WERI-Rb-1 (cell line): ENCODE data around the gene DIPK1B.

Experiments used
- DNase-seq: peaks from one replicate; pipeline ENCODE4 v3.0.0-alpha.2; 2020
- H3K27ac ChIP-seq: fragments of 250-450 bp; sonication (Bioruptor Pico); 2 replicates; pipeline ENCODE4 v1.5.1; 2020; ENCODE audit warnings: mild to moderate bottlenecking, moderate library complexity
- H3K27me3 ChIP-seq: fragments of 250-450 bp; sonication (Bioruptor Pico); 2 replicates; pipeline ENCODE4 v1.5.1; 2021; ENCODE audit warnings: mild to moderate bottlenecking, low read depth, moderate library complexity; ENCODE audit not compliant: insufficient read depth, severe bottlenecking
- H3K36me3 ChIP-seq: fragments of 250-450 bp; sonication (Bioruptor Pico); 2 replicates; pipeline ENCODE4 v1.5.1; 2020; ENCODE audit warnings: mild to moderate bottlenecking, moderate library complexity
- H3K4me3 ChIP-seq: 2 replicates; pipeline ENCODE4 v1.5.1; 2011; ENCODE audit warnings: low read depth, mild to moderate bottlenecking, control low read depth, low read length
- H3K9me3 ChIP-seq: fragments of 250-450 bp; sonication (Bioruptor Pico); 2 replicates; pipeline ENCODE4 v1.5.1; 2021; ENCODE audit warnings: mild to moderate bottlenecking, moderate library complexity; ENCODE audit not compliant: severe bottlenecking
- TF ChIP-seq, protein P1 (sequence below): IDR thresholded peaks from 2 replicates; pipeline ENCODE4 v1.5.1; 2011; ENCODE audit warnings: low read depth, mild to moderate bottlenecking, control low read depth, inconsistent platforms, low read length

Gene DIPK1B

DNA sequence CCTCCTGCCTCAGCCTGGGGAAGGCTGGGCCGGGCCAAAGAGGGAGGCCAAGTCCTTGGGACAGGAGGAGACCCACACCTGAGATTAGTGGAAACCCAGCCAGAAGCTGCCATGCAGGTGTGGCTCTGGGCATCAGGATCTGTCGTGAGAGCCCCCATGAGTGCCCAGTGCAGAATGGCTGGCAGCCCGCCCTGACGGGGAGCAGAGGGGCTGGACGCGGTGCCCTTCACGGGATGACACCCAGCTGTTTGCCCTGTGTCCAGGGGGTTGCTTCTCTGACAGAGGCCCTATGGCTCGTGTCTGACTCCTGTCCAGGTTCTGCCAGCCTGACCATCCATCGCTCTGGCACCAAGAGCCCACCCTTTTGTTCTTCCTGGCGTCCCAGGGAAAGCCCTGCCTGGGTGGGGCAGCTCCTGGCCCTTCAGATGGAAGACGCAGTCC is 8.5 kb downstream of the DIPK1B start:
- DNase-seq = no peak
- H3K27ac ChIP-seq = no peak overlapping the region
- H3K36me3 ChIP-seq = peaks cover 51% of the 10 kb centered on the region
- no peaks in the 10 kb centered on the region for H3K9me3 ChIP-seq
- H3K27me3 ChIP-seq = no peaks in the 10 kb centered on the region
- H3K4me3 ChIP-seq = no peak overlapping the region
- TF ChIP-seq, protein P1, sequence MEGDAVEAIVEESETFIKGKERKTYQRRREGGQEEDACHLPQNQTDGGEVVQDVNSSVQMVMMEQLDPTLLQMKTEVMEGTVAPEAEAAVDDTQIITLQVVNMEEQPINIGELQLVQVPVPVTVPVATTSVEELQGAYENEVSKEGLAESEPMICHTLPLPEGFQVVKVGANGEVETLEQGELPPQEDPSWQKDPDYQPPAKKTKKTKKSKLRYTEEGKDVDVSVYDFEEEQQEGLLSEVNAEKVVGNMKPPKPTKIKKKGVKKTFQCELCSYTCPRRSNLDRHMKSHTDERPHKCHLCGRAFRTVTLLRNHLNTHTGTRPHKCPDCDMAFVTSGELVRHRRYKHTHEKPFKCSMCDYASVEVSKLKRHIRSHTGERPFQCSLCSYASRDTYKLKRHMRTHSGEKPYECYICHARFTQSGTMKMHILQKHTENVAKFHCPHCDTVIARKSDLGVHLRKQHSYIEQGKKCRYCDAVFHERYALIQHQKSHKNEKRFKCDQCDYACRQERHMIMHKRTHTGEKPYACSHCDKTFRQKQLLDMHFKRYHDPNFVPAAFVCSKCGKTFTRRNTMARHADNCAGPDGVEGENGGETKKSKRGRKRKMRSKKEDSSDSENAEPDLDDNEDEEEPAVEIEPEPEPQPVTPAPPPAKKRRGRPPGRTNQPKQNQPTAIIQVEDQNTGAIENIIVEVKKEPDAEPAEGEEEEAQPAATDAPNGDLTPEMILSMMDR = no peak

DNA sequence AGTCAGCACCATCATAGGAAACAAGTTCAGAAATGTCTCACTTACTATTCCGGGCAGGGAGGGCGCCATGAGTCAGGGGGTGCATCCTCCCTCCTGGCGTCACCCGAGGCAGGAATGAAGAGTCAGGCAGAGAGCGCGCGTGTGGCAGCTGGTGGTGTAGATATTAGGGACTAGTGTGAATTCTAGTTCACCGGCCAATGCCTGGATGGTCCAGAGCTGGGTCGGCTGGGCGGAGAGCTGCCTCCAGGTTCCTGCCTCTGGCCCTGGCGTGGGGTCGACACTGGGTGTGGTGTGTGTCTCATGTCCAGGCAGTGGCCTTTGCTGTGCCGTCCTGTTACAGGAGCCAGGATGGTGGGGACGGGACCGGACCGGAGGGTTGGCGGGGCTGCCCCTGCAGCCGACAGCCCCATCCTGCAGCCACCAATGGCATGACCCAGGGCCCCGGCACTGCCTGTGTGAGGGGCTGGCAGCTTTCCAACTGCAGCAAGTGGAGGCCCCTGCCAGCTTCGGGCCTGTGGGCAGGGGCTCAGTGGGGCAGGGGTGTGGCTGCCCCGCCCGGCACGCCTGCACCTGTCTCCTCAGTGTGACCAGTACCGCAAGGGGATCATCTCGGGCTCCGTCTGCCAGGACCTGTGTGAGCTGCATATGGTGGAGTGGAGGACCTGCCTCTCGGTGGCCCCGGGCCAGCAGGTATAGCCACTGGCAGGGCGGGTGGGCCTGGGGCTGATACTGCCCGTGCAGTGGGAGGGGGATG is 9.1 kb downstream of the DIPK1B start:
- peaks cover 57% of the 10 kb centered on the region for H3K36me3 ChIP-seq
- TF ChIP-seq, protein P1 = no peak
- H3K4me3 ChIP-seq = no peak overlapping the region
- no peaks in the 10 kb centered on the region for H3K9me3 ChIP-seq
- no peak for DNase-seq
- H3K27me3 ChIP-seq = no peaks in the 10 kb centered on the region
- no peak overlapping the region for H3K27ac ChIP-seq

DNA sequence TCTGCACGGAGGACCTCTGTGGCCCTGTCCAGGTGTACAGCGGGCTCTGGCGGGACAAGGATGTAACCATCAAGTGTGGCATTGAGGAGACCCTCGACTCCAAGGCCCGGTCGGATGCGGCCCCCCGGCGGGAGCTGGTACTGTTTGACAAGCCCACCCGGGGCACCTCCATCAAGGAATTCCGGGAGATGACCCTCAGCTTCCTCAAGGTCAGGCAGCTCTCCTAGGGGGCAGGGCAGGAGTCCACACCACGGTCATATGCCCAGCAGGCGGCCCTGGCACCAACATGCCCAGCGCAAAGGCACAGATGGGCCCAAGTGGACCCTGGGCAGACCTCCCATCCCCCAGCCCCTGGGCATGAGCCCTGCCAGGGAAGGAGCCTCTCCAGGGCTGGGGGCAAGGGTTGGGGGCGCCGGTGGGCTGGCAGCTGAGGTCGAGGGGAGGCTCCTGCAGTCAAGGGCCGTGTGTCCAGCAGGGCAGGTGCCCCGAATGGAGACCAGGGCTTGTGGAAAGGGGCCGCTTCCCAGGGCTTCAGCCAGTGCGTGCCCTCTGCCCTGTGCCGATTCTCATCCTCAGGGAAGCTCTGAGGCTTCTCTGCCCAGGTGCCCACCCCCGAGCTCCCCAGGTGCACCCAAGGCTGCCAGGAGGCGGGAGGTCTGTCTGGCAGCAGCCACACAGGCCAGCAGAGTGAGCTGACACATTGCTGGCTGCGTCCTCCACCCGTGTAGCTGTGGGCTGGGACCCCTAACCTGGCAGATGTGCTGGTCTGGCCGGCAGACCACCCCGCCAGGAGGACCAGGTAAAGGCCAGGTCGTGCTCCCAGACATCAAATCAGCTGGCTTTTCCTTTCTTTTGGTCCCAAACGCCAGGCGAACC is 10.0 kb downstream of the DIPK1B start:
- Histone ChIP-seq H3K4me3 (no peak overlapping the region), H3K36me3 (peaks cover 63% of the 10 kb centered on the region), H3K9me3 (no peaks in the 10 kb centered on the region), H3K27ac (no peak overlapping the region), H3K27me3 (no peaks in the 10 kb centered on the region)
- no peak for DNase-seq
- TF ChIP-seq, protein P1 = no peak

DNA sequence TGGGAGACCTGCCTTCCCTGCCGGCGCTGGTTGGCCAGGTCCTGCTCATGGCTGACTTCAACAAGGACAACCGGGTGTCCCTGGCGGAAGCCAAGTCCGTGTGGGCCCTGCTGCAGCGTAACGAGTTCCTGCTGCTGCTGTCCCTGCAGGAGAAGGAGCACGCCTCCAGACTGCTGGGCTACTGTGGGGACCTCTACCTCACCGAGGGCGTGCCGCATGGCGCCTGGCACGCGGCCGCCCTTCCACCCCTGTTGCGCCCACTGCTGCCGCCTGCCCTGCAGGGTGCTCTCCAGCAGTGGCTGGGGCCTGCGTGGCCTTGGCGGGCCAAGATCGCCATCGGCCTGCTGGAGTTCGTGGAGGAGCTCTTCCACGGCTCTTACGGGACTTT is 10.6 kb downstream of the DIPK1B start:
- Histone ChIP-seq H3K36me3 (peaks cover 68% of the 10 kb centered on the region), H3K4me3 (no peak overlapping the region), H3K9me3 (no peaks in the 10 kb centered on the region), H3K27me3 (no peaks in the 10 kb centered on the region), H3K27ac (no peak overlapping the region)
- TF ChIP-seq, protein P1 = no peak
- DNase-seq = no peak

DNA sequence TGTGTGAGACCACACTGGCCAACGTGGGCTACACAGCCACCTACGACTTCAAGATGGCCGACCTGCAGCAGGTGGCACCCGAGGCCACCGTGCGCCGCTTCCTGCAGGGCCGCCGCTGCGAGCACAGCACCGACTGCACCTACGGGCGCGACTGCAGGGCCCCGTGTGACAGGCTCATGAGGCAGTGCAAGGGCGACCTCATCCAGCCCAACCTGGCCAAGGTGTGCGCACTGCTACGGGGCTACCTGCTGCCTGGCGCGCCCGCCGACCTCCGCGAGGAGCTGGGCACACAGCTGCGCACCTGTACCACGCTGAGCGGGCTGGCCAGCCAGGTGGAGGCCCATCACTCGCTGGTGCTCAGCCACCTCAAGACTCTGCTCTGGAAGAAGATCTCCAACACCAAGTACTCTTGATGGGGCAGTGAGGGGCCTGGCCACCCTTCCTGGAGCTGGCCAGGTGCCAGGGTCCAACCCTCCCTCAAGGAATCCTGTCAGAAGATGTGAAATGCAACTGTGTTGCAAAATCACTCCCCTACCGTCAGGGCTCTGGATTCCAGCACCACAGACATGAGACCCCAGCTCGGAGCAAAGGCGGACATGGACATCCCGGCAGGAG is 11.1 kb downstream of the DIPK1B start:
- H3K9me3 ChIP-seq = no peaks in the 10 kb centered on the region
- no peak for DNase-seq
- no peak overlapping the region for H3K4me3 ChIP-seq
- H3K27me3 ChIP-seq = peaks cover under 1% of the 10 kb centered on the region
- H3K27ac ChIP-seq = no peak overlapping the region
- TF ChIP-seq, protein P1 = no peak
- H3K36me3 ChIP-seq = peaks cover 68% of the 10 kb centered on the region
